Stimulated activated CD8-positive, alpha-beta memory T cell treated with anti-CD3 and anti-CD28 coated beads, Interleukin-2, amount 100 ng/mL, for 1 hour (primary cell): ENCODE data around the gene C7orf57.
A peak's percentile ranks its signal among the peaks of the same experiment; 100 is the strongest.
"Not testable (repeated sequence)": the region's sequence is repeated elsewhere in the genome, so short reads cannot be mapped to it uniquely, and the experiment has no call there.

Experiments used
- DNase-seq, 2 donors: peaks; one replicate each; pipeline ENCODE4 v3.0.0-alpha.2; 2020; ENCODE audit warnings: low read depth in 2 of 2

The C7orf57 gene

GRCh38 chr7:48035967-48036478, 680 bp downstream of the C7orf57 start:
- DNase-seq, result no peak

- DNase-seq, result no peak
Measured at GRCh38 chr7:48038815-48039506, 3.6 kb downstream of the C7orf57 start.

- no peak for DNase-seq
Measured at GRCh38 chr7:48040944-48041652, 5.8 kb downstream of the C7orf57 start.

- no peak for DNase-seq
Measured at GRCh38 chr7:48041653-48041970, 6.3 kb downstream of the C7orf57 start.

GRCh38 chr7:48042216-48042615, 6.9 kb downstream of the C7orf57 start:
- no peak for DNase-seq

GRCh38 chr7:48042636-48043035, 7.3 kb downstream of the C7orf57 start:
- DNase-seq, result no peak

GRCh38 chr7:48045195-48045765, 9.9 kb downstream of the C7orf57 start:
- no peak for DNase-seq

GRCh38 chr7:48046458-48046857, 11.1 kb downstream of the C7orf57 start:
- no peak for DNase-seq

- DNase-seq, result no peak
Measured at GRCh38 chr7:48048113-48048512, 12.8 kb downstream of the C7orf57 start.

- no peak for DNase-seq
Measured at GRCh38 chr7:48049850-48050249, 14.5 kb downstream of the C7orf57 start.

- no peak for DNase-seq
Measured at GRCh38 chr7:48052748-48053147, 17.4 kb downstream of the C7orf57 start.

- DNase-seq, result no peak
Measured at GRCh38 chr7:48053736-48054135, 18.4 kb downstream of the C7orf57 start.

- DNase-seq, result no peak
Measured at GRCh38 chr7:48058990-48059389, 23.6 kb downstream of the C7orf57 start.

GRCh38 chr7:48059706-48060105, 24.4 kb downstream of the C7orf57 start:
- DNase-seq, result no peak

- no peak for DNase-seq
Measured at GRCh38 chr7:48063985-48064384, 28.6 kb downstream of the C7orf57 start.

GRCh38 chr7:48067475-48067874, 32.1 kb downstream of the C7orf57 start:
- DNase-seq, result no peak

- no peak for DNase-seq
Measured at GRCh38 chr7:48074204-48074654, 38.9 kb downstream of the C7orf57 start.

GRCh38 chr7:48077423-48077822, 42.1 kb downstream of the C7orf57 start:
- DNase-seq, result no peak

GRCh38 chr7:48078470-48078869, 43.1 kb downstream of the C7orf57 start:
- no peak for DNase-seq

GRCh38 chr7:48082378-48082777, 47.0 kb downstream of the C7orf57 start:
- DNase-seq, result not testable (repeated sequence)

GRCh38 chr7:48083114-48083830, 47.9 kb downstream of the C7orf57 start:
- no peak for DNase-seq

- peak; percentile 49 to 54 for DNase-seq
Measured at GRCh38 chr7:48084727-48085432, 49.5 kb downstream of the C7orf57 start.
